ENCODE data around the gene CRB1.

The CRB1 gene

GRCh38 chr1:197268012-197268411 lies at the start of gene CRB1:
Gene CRB1, plus strand, starts transcription at chr1:197268252. Its CDS starts 161 bp downstream, at chr1:197268413.
- in situ Hi-C loops (cut with HindIII; ENCODE audit: low sequenced_read_pairs), result no loop called here

- in situ Hi-C loops (cut with HindIII; ENCODE audit: low sequenced_read_pairs), result no loop called here
Observed at GRCh38 chr1:197218857-197219256, 49.2 kb upstream of the CRB1 start.

- in situ Hi-C loops (cut with HindIII; ENCODE audit: low sequenced_read_pairs), result no loop called here
Observed at GRCh38 chr1:197222025-197222685, 45.9 kb upstream of the CRB1 start.

GRCh38 chr1:197222780-197223179 lies 45.3 kb upstream of the CRB1 start:
- in situ Hi-C loops (cut with HindIII; ENCODE audit: low sequenced_read_pairs), result no loop called here

GRCh38 chr1:197224160-197224559 lies 43.9 kb upstream of the CRB1 start:
- in situ Hi-C loops (cut with HindIII; ENCODE audit: low sequenced_read_pairs), result no loop called here

GRCh38 chr1:197225611-197226010 lies 42.4 kb upstream of the CRB1 start:
- in situ Hi-C loops (cut with HindIII; ENCODE audit: low sequenced_read_pairs), result no loop called here

- in situ Hi-C loops (cut with HindIII; ENCODE audit: low sequenced_read_pairs), result no loop called here
Observed at GRCh38 chr1:197234581-197234980, 33.5 kb upstream of the CRB1 start.

- in situ Hi-C loops (cut with HindIII; ENCODE audit: low sequenced_read_pairs), result no loop called here
Observed at GRCh38 chr1:197235355-197235754, 32.7 kb upstream of the CRB1 start.

GRCh38 chr1:197247465-197247864 lies 20.6 kb upstream of the CRB1 start:
- in situ Hi-C loops (cut with HindIII; ENCODE audit: low sequenced_read_pairs), result no loop called here

- in situ Hi-C loops (cut with HindIII; ENCODE audit: low sequenced_read_pairs), result no loop called here
Observed at GRCh38 chr1:197249324-197249723, 18.7 kb upstream of the CRB1 start.

GRCh38 chr1:197250616-197251015 lies 17.4 kb upstream of the CRB1 start:
- in situ Hi-C loops (cut with HindIII; ENCODE audit: low sequenced_read_pairs), result no loop called here

- in situ Hi-C loops (cut with HindIII; ENCODE audit: low sequenced_read_pairs), result no loop called here
Observed at GRCh38 chr1:197252973-197253372, 15.1 kb upstream of the CRB1 start.

GRCh38 chr1:197254866-197255265 lies 13.2 kb upstream of the CRB1 start:
- in situ Hi-C loops (cut with HindIII; ENCODE audit: low sequenced_read_pairs), result no loop called here

- in situ Hi-C loops (cut with HindIII; ENCODE audit: low sequenced_read_pairs), result no loop called here
Observed at GRCh38 chr1:197264936-197265567, 3.0 kb upstream of the CRB1 start.

GRCh38 chr1:197269053-197269452 lies 1.0 kb downstream of the CRB1 start:
- in situ Hi-C loops (cut with HindIII; ENCODE audit: low sequenced_read_pairs), result no loop called here

GRCh38 chr1:197272791-197273190 lies 4.7 kb downstream of the CRB1 start:
- in situ Hi-C loops (cut with HindIII; ENCODE audit: low sequenced_read_pairs), result no loop called here

- in situ Hi-C loops (cut with HindIII; ENCODE audit: low sequenced_read_pairs), result no loop called here
Observed at GRCh38 chr1:197277166-197277565, 9.1 kb downstream of the CRB1 start.

- in situ Hi-C loops (cut with HindIII; ENCODE audit: low sequenced_read_pairs), result no loop called here
Observed at GRCh38 chr1:197284325-197284724, 16.3 kb downstream of the CRB1 start.

GRCh38 chr1:197284966-197285365 lies 16.9 kb downstream of the CRB1 start:
- in situ Hi-C loops (cut with HindIII; ENCODE audit: low sequenced_read_pairs), result no loop called here

GRCh38 chr1:197285526-197286205 lies 17.6 kb downstream of the CRB1 start:
- in situ Hi-C loops (cut with HindIII; ENCODE audit: low sequenced_read_pairs), result no loop called here

GRCh38 chr1:197286634-197287033 lies 18.6 kb downstream of the CRB1 start:
- in situ Hi-C loops (cut with HindIII; ENCODE audit: low sequenced_read_pairs), result no loop called here

- in situ Hi-C loops (cut with HindIII; ENCODE audit: low sequenced_read_pairs), result no loop called here
Observed at GRCh38 chr1:197287863-197288262, 19.8 kb downstream of the CRB1 start.

Data from DLD1 (cell line).